NCI-H748 treated with DMSO at 0.1 percent for 48 hours (cell line): ENCODE results near the gene HHATL.

Experiments used
- DNase-seq: peaks from one replicate; lab custom pipeline; 2025; lab: John Stamatoyannopoulos, UW

HHATL gene

DNA sequence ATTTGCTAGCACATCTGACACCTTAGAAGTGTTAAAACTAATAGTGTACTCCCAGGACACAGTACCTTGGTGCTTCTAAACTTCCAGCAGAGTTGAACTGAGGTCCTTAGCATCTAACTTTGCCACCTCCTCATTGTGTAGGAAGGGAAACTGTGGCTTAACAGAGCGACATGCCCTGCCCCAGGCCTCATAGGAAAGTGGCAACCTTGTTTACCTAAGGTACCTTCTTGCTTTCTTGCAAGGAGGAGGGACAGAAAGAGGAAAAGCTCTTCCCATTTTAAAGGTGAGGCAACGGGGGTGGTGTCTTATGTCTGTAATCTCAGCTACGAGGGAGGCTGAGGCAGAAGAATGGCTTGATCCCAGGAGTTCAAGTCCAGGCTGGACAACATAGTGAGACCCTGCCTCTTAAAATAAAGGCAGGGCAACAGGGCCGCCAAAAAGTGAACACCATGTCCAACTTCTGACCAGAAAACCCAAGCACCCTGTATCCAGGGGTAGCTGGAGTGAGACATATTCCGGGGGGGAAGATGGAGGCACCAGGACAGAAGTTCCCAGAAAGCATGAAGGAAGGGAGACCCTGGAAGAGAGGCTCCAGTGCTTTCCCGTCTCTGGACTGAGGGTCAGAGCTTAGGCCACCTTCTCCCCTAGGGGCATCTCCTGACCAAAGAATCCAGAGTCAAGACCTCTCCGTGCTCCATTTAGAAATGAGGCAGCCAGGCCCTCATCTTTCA lies 17.8 kb downstream of the HHATL start:
- no peak for DNase-seq

DNA sequence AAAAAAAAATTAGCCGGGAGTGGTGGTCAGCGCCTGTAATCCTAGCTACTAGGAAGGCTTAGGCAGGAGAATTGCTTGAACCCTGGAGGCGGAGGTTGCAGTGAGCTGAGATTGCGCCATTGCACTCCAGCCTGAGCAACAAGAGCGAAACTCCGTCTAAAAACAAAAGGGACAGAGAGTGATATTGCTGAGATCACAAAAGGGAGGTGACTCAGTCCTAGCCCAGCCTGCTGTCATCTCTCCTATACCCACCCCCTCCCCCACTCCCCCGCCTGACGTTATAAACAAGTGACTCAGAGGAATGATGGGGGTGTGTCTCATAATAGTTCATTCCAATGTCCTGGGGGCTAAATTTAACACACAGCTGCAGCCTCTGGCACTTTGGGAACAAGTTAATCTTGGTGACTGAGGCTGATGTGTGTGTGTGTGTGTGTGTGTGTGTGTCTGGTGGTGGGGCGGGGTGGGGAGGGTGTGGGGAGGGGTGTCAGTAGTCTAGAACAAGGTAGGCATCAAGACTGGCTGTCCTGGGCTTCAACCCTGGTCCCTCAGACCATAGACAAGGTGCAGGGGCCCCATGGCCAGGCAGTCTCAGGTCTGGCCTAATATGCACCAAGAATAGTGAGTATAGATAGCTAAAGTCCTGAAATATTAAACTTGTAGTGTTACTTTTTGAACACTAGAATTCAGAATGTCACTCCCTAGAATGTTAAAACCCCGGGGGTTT lies 18.6 kb downstream of the HHATL start:
- no peak for DNase-seq

DNA sequence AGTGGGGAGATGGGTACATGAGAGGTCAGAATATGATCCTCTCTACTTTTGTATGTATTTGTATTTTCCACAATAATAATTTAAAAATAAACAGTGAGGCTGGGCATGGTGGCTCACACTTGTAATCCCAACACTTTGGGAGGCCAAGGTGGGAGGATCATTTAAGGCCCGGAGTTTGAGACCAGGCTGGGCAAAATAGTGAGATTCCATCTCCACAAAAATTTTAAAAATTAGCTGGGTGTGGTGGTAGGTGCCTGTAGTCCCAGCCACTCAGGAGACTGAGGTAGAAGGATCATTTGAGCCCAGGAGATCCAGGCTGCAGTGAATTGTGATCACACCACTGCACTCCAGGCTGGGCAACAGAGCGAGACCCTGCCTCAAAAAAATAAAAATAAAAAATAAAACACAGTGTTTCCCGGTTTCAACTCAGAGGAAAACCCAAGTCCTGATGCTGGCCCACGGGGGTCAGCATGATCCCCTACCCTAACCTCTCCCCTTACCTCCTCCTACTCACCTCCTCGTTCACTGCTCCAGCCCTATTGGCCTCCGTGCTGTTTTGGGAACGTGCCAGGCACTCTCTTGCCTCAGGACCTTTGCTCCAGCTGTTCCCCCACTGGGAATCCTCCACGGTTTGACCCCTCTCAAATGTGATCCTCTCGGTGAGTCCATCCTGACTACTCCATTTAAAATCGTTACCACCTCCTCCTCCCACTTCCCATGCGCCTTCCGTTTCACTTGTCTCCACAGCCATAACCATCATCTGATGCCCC lies 20.1 kb downstream of the HHATL start:
- no peak for DNase-seq

DNA sequence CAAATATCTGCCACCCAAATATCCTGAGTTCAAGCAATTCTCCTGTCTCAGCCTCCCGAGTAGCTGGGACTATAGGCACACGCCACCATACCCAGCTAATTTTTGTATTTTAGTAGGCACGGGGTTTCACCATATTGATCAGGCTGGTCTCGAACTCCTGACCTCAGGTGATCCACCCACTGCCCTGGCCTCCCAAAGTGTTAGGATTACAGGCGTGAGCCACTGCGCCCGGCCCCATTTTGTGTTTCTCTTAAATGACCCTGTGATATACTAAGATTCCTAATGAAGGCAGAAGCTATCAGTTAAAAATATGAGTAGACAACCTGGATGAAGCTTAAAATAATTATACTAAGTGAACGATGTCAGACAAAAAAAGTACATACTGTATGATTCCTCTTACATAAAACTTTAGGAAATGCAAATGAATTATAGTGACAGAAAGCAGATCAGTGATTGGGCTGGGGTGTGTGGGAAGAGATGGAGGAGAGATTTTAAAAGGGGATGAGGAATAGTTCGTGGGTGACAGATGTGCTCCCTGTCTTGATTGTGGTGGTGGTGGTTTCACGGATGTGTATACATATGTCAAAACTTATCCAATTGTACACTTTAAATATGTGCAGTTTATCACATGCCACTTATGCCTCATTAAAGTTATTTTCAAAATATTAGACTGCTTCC lies 21.1 kb downstream of the HHATL start:
- no peak for DNase-seq

DNA sequence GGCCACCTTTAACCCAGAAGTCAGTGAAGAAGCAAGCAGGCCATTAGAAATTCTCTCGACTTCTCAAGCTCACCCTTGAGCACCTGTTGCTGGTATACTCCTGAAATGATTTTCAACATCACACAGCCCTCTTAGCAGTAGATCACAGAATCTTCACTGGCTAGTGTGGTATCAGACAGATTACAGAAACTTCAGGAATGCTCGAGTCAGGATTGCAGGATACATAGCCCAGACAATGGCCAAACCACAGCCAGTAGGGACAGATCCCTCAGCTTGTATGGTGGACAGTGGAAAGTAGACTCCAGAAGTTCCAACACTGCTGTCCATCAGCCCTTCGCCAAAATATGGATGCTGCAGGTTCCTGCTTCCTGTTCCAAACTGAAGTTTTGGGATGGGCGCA lies 21.8 kb downstream of the HHATL start:
- DNase-seq = no peak

DNA sequence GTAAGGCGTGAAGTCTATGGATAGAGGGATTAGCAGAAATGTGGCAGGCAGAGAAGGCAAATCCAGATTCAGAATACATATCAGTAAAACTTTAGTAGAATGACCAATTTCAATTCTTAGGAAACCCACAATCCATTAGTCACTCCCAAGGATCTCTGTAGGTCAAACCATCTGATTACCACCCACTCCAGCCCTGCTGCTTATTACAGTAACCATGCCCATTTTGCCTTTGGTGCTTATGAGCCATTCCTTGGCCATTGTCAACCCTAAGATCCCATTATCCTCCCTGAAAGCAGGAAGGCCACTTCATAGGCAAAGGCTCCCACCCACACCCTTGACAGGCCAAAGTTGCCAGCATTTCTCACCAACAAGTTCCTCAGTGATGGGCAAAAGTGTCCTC lies 22.3 kb downstream of the HHATL start:
- no peak for DNase-seq

DNA sequence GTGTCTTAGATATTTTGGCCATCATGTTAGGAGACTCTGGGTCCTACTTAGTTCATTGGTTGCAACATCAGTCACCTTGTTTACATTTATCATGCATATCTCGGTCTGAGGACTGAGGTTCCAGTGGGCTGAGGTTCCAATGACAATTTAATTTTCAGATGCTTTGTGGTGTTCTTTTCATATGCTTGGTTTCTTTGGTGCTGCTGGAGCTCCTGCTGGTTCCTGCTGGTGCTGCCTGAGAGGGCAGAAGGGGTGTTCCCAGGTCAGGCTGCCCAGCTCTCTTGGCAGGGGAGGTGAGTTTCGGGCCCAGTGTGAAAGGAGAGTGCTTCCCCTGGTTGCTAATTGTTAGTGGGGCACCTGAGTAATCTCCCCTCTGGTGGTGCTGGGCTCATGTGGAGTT lies 24.2 kb downstream of the HHATL start:
- no peak for DNase-seq

DNA sequence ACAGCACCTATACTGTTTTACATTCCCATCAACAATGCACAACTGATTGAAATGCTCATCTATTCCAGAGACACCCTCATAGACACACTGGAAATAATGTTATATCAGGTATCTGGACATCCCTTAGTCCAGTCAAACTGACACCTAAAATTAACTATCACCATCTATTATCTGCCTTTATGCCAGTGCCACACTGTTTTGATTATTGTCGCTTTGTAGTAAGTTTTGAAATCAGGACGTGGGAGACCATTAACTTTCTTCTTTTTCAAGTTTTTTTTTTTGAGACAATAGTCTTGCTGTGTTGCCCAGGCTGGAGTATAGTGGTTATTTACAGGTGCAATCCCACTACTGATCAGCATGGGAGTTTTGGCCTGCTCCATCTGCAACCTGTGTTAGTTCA lies 26.7 kb downstream of the HHATL start:
- no peak for DNase-seq

DNA sequence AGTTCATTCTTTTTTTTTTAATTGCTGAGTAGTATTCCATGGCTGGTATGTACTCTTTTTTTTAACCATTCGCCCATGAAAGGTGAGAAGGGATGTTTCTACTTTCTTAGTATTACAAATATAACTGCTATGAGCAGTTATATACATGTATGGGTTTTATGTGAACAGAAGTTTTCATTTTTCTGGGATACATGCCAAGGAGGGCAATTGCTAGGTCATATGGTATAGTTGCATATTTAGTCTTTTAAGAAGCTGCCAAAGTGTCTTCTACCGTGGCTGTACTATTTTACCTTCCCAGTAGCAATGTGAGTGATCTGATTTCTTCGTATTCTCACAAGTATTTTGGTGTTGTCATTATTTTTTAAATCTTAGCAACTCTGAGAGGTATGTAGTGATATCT lies 28.5 kb downstream of the HHATL start:
- DNase-seq = no peak

DNA sequence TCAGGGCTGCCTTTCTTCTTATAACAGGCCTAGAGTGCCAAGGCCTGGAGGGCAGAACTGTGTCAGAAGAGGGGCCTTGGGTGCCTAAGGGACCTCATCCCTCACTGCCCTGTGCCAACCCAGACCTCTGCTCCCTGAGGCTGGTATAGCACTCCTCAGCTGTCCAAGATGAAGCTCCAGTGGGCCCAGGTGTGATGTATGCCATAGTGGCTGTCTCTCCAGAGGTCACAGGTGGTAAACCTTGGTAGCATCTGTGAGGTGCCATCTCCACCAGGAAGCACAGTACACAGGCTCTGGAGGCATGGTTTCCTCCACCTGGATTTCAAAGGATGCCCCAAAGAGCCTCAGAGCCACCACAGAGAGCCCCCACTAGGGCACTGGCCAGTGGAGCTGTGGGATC lies 29.5 kb downstream of the HHATL start:
- no peak for DNase-seq

DNA sequence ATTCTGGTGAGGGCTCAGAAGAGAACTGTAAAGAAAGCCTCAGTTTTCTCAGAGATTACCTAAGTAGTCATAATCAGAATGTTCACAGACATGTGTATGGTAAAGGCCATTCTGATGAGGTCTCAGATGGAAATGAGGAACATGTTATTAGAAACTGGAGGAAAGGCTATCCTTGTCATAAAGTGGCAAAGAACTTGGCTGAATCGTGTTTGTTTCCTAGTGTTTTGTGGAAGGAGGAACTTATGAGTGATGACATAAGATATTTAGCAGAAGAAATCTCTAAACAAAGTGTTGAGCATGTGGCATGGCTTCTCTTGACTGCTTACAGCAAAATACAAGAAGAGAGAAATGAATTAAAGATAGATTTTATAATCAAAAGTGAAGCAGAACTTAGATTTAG lies 30.1 kb downstream of the HHATL start:
- DNase-seq = no peak

DNA sequence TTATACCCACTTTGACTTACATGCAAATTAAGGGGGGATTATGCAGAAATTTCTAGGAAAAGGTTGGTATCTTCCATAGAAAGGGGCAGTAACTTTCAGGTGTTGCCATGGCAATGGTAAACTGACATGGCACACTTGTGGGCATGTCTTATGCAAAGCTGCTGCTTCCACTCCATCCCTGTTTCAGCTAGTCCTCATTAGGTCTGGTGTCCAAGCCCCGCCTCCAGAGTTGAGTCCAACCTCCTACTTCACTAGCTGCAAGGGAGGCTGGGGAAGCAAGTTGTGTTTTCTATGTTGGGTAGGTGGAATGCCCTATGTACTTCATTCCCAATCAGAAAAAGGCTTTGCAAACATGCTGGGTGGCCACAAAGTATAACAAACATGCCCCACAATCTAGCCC lies 31.9 kb downstream of the HHATL start:
- no peak for DNase-seq

DNA sequence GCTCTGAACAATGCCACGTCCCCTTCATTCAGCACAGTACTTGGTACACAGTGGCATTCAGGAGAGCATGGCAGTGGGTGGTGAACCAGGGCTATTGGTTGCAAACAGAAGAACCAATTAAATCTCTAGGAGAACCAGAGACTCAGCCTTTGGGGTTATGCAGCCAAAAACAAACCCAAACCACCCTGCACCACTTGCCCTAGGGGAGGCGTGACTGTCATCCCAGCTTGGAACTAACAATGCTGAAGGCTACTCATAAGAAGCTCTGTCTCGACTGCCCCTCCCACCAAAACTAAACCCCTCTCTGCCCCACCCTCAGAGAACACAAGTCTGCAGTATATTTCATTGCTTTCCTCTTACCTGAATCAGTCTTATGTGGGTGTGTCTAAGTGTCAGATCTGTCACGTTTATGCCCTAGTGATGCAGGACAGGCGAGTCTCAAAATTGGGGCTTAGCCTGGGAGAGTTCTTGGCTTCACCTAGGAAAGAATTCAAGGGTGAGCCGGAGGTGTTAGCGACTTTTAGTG lies 32.5 kb downstream of the HHATL start:
- DNase-seq = no peak

DNA sequence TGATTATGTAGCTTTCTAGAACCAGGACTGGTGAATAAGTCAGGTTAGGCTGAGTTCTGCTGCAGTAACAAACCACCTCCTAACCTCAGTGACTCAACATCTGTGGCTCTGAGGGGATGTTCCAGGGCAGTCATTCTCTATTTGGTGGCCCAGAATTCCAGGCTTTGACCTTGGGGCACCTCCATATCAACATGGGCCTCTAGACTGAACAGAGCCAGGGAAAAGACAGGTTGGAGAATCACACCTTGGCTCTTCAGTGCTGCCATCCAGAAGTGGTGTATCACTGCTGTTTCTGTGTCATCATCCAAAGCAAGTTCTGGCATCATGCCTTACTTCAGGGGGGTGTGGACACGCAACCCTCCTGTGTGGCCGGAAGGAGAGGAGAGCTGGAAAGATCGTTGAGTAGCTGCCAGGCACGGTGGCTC lies 33.8 kb downstream of the HHATL start:
- DNase-seq = no peak

DNA sequence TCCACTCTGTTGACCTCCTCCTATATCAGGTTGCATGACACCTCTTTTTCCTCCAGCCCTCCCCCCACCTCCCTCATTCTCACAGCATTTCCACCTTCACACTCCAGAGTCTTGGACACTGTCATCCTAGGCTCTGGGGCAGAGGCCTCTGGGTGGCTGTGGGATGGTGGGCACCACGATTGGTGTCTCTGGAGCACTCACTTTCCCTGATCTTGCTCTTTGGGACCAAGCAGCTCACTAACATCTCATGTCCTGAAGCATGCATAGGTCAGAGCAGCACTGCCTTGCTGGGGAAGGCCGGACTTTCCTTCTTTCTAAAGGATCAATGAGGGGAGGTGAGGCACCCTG lies 34.2 kb downstream of the HHATL start:
- no peak for DNase-seq

DNA sequence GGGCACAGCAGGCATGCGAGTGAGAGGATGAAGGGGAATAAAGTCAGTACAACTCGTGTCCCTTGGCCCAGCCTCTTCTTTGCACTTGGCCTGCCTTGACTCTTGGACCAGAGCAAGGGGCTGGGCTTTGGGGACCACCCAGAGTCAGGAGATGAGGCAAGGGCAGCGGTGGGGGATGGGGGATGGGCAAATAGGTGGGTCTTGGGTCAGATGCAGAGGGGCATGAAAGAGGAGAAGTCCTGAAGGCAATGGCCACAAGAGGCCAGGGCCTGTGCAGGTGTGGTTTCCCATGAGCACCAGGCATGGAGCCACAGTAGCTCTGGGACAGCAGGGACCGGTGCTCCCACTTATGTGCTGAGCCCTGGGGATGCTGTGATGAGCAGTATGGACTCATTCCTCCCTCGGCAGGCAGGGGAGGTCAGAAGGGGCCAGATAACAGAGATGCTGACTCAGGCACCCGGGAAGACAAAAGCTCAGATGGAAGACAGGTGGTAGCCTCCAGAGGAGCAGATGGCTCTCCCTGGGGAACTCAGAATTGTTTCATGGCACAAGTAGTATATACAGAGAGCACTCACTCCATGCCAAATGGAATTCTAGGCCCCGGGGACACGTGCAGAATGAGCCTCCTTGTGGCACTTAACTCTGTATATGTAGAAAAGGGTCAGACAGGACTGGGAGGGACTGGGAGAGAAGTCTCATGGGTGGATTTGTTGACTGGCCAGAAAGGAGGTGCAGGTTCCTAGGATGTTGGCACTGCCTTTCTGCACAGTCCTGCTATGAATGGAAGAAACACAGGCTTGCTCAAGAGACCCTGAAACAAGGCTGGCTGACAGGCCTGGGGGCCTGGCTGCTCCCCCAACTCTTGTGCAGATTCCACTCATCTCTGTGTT lies 34.8 kb downstream of the HHATL start:
- no peak for DNase-seq

DNA sequence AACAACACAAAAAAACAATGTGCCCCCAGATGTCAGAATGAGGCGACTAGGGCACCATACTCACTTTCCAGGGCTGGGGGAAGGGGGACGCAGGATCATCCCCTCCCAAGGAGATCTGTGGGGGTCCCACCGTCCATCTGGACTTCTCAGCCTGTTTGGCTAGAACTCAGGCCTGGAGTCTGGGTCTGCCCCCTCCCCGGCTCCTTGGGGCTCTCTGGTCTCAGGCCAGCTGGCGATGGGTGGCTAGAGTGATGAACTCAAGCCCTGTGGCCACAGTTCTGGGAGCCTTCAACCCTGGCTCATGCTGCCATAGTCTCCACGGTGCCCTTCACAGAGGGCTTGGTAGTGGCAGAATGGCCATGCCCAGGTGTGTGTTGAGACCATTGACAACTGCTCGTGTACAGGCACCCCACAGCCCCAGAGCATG lies 35.5 kb downstream of the HHATL start:
- no peak for DNase-seq

DNA sequence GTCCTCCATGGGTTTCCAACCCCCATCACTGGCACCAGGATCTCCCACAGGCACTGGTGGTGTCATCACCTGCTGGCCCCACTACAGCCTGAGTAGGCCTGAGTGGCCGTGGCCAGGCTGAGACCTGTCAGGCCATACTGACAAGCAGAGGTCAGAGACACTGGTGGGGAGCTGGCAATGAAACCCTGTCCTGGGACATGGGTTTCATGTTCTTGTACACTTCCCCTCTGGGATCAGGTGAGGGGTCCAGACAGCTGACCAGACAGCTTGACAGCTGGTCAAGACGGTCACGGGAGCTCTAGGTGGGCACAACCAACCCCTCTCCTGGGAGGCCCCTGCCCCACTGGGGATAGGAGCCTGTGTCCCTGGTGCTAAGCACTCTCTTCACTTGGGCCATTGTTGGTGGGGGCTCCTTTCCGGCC lies 36.0 kb downstream of the HHATL start:
- DNase-seq = no peak

DNA sequence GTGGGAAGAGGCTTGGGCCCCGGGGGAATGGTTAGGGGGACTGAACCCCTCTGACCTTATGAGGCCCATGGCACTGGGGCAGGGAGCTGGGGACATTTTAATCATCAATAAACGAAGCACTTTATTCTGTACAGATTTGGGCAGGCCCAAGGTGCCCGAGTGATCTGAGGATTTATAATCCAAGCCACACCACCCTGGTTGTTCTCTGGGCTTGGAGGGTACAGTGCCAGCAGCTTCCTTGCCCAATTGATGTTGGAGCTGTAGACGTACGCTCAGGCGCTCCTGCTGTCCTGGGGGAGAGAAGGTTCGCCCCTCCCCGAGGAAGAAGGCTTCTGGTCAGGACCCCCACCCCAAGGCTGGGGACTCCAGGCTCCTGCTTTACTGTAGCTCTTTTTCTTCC lies 36.6 kb downstream of the HHATL start:
- DNase-seq = no peak

DNA sequence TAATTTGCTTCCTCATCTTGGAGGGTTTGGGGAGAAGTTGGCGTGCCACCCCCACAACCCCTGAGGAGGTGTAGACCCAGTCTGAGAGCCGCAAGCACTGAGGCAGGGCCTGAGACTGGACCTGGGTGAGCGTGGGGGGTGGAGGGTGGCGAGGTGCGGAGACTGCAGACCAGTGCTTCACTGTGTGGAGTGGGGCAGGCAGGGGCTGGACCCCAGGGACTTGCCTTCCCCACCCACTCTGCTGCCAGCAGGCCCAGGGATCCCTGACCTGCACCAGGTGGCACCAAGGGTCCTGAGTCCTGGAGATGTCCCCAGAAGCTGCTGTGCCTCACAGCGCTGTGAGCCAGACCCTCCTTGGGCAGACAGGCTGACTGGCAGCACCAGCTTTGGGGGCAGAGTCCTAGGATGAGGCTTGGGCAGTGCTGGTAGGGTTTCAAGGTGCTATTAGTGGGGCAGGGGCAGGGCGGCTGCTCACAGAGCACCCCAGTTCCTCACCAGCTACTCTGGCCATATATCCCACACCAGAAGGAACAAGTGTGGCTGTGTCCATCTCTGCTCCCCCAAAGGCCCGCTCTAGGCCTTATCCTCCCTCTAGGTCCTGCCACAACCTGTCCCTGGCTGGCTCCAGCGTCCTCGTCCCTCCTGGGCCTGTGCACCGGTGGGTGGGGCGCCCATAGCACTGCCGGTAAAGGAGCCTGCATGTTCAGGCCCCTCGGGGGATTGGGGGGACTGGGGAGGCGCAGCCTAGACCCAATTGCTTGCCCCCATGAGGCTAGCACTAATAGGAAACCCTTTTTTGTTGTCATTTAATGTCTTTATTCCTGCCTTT lies 37.3 kb downstream of the HHATL start:
- no peak for DNase-seq
